Effector memory CD4-positive, alpha-beta T cell (primary cell): ENCODE data around the gene KERA.

Experiments used
- DNase-seq, 3 donors: peaks; one replicate each; pipeline ENCODE4 v3.0.0-alpha.2; 2020
- H3K27ac ChIP-seq: 2 replicates; pipeline ENCODE4 v1.7.0; 2013; ENCODE audit warnings: mild to moderate bottlenecking, low read length, moderate library complexity; ENCODE audit not compliant: insufficient read depth, poor library complexity, severe bottlenecking
- H3K27me3 ChIP-seq: replicated peaks from 2 replicates; pipeline ENCODE4 v1.7.0; 2013; ENCODE audit warnings: mild to moderate bottlenecking, low read length; ENCODE audit not compliant: insufficient read depth, control insufficient read depth, poor library complexity, severe bottlenecking
- H3K36me3 ChIP-seq: 2 replicates; pipeline ENCODE4 v1.7.0; 2013; ENCODE audit warnings: mild to moderate bottlenecking, low read length, moderate library complexity; ENCODE audit not compliant: control insufficient read depth, insufficient read depth
- H3K4me1 ChIP-seq: 2 replicates; pipeline ENCODE4 v1.7.0; 2013; ENCODE audit warnings: low read length, mild to moderate bottlenecking; ENCODE audit not compliant: control insufficient read depth, insufficient read depth, poor library complexity, severe bottlenecking
- H3K4me3 ChIP-seq: 2 replicates; pipeline ENCODE4 v1.7.0; 2013; ENCODE audit warnings: low read length, low read depth, mild to moderate bottlenecking; ENCODE audit not compliant: insufficient read depth, poor library complexity, severe bottlenecking
- H3K9me3 ChIP-seq: 2 replicates; pipeline ENCODE4 v1.7.0; 2013; ENCODE audit warnings: mild to moderate bottlenecking, low read length, moderate library complexity; ENCODE audit not compliant: control insufficient read depth

KERA gene

GRCh38 chr12:91019455-91019854 is 38.4 kb downstream of the KERA start:
- H3K36me3 ChIP-seq = no peaks in the 10 kb centered on the region
- H3K27me3 ChIP-seq = no peaks in the 10 kb centered on the region
- no peak overlapping the region for H3K27ac ChIP-seq
- DNase-seq = no peak
- no peak overlapping the region for H3K4me3 ChIP-seq
- H3K9me3 ChIP-seq = no peaks in the 10 kb centered on the region
- no peaks in the 10 kb centered on the region for H3K4me1 ChIP-seq

- no peak for DNase-seq
- H3K9me3 ChIP-seq = no peaks in the 10 kb centered on the region
Observed at GRCh38 chr12:91017511-91018263, 40.1 kb downstream of the KERA start.

GRCh38 chr12:91017043-91017442 is 40.8 kb downstream of the KERA start:
- H3K36me3 ChIP-seq = no peaks in the 10 kb centered on the region
- no peak overlapping the region for H3K27ac ChIP-seq
- no peak overlapping the region for H3K4me3 ChIP-seq
- no peak for DNase-seq
- H3K4me1 ChIP-seq = no peaks in the 10 kb centered on the region
- no peaks in the 10 kb centered on the region for H3K9me3 ChIP-seq
- no peaks in the 10 kb centered on the region for H3K27me3 ChIP-seq

More at GRCh38 chr12:91017511-91018263, 40.1 kb downstream of the KERA start:
- no peaks in the 10 kb centered on the region for H3K27me3 ChIP-seq
- H3K27ac ChIP-seq = no peak overlapping the region
- no peak overlapping the region for H3K4me3 ChIP-seq
- no peaks in the 10 kb centered on the region for H3K4me1 ChIP-seq
- H3K36me3 ChIP-seq = no peaks in the 10 kb centered on the region

- Histone ChIP-seq H3K4me3 (no peak overlapping the region), H3K36me3 (no peaks in the 10 kb centered on the region), H3K27me3 (no peaks in the 10 kb centered on the region), H3K4me1 (no peaks in the 10 kb centered on the region), H3K27ac (no peak overlapping the region), H3K9me3 (no peaks in the 10 kb centered on the region)
- DNase-seq = no peak
Observed at GRCh38 chr12:91009319-91009950, 48.4 kb downstream of the KERA start.

GRCh38 chr12:91007531-91008290 is 50.1 kb downstream of the KERA start:
- H3K27ac ChIP-seq = no peak overlapping the region
- H3K9me3 ChIP-seq = no peaks in the 10 kb centered on the region
- no peaks in the 10 kb centered on the region for H3K4me1 ChIP-seq
- H3K4me3 ChIP-seq = no peak overlapping the region
- DNase-seq = no peak
- H3K36me3 ChIP-seq = no peaks in the 10 kb centered on the region
- no peaks in the 10 kb centered on the region for H3K27me3 ChIP-seq

- H3K27me3 ChIP-seq = no peaks in the 10 kb centered on the region
- no peaks in the 10 kb centered on the region for H3K36me3 ChIP-seq
- no peak for DNase-seq
- no peak within 1 kb of the TSS for H3K27ac ChIP-seq
- H3K4me3 ChIP-seq = no peak within 1 kb of the TSS
- H3K4me1 ChIP-seq = no peaks in the 10 kb centered on the region
- no peaks in the 10 kb centered on the region for H3K9me3 ChIP-seq
Observed at GRCh38 chr12:91004872-91005271, 53.0 kb downstream of the KERA start, which contains the start of gene EPYC. Gene EPYC (minus strand): TSS chr12:91004972. CDS start chr12:91002565, 2,407 bp downstream.

GRCh38 chr12:91003737-91004136 is 54.1 kb downstream of the KERA start:
- no peak for DNase-seq
- Histone ChIP-seq H3K4me1 (no peaks in the 10 kb centered on the region), H3K36me3 (no peaks in the 10 kb centered on the region), H3K27me3 (no peaks in the 10 kb centered on the region), H3K27ac (no peak overlapping the region), H3K4me3 (no peak overlapping the region), H3K9me3 (no peaks in the 10 kb centered on the region)

GRCh38 chr12:91001306-91001705 is 56.5 kb downstream of the KERA start:
- no peak overlapping the region for H3K4me3 ChIP-seq
- H3K36me3 ChIP-seq = no peaks in the 10 kb centered on the region
- H3K27ac ChIP-seq = no peak overlapping the region
- no peak for DNase-seq
- H3K9me3 ChIP-seq = no peaks in the 10 kb centered on the region
- no peaks in the 10 kb centered on the region for H3K4me1 ChIP-seq
- H3K27me3 ChIP-seq = no peaks in the 10 kb centered on the region
